ENCODE results near the gene RAB25. TPM values are rescaled to one million over a fixed set of nuclear protein-coding genes. Genes with fewer than 3 reads are reported as not detected.

The RAB25 gene
- total RNA-seq, 2 donors from 2014 or later, result 213 TPM

DNA sequence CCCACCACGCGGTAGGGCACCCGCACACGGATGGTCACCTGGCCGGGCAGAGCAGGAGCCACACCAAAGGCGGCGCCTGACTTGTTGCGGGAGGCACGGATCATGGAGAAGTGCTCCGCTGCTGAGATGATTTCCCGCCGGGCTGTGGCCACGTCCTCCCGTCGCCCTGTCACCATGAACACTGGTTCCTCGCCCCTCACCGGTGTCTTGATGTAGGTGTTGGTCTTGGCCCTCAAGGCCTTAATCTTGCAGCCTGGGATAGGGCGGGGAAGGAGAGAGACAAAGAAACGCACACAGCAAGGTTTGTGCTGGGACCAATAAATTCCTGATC is 16.4 kb downstream of the RAB25 start:
- Histone ChIP-seq H3K36me3 (no peaks in the 10 kb centered on the region), H3K4me1 (no peaks in the 10 kb centered on the region), H3K27me3 (no peaks in the 10 kb centered on the region), H3K9me3 (no peaks in the 10 kb centered on the region), H3K27ac (no peak overlapping the region), H3K4me3 (no peak overlapping the region), H3K9ac (ENCODE audit: low read depth in 2 of 2, low read length in 2 of 2) (no peak overlapping the region)
- no peak for DNase-seq
- TF ChIP-seq, protein P1, sequence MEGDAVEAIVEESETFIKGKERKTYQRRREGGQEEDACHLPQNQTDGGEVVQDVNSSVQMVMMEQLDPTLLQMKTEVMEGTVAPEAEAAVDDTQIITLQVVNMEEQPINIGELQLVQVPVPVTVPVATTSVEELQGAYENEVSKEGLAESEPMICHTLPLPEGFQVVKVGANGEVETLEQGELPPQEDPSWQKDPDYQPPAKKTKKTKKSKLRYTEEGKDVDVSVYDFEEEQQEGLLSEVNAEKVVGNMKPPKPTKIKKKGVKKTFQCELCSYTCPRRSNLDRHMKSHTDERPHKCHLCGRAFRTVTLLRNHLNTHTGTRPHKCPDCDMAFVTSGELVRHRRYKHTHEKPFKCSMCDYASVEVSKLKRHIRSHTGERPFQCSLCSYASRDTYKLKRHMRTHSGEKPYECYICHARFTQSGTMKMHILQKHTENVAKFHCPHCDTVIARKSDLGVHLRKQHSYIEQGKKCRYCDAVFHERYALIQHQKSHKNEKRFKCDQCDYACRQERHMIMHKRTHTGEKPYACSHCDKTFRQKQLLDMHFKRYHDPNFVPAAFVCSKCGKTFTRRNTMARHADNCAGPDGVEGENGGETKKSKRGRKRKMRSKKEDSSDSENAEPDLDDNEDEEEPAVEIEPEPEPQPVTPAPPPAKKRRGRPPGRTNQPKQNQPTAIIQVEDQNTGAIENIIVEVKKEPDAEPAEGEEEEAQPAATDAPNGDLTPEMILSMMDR (IDR thresholded peaks at IDR 0.05), result no peak
- intact Hi-C loops (cut with DNase I), result no loop called here

DNA sequence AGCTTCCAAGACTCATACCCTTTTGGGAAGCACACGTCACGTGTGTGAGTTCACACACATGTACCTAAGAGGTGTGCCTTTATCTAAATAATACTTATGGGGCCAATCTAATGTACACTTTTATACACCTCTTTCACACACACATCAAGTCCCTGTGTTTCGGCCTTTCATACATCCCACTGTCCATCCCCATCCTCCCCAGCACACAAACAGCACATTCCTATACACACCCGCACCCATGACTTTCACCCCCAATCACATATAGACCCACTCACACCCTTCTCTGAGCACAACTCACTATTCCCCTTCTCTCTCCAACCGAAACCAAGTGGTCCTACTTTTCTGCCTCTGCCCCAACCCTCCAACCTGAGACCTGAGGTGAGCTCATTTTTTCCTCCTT is 17.8 kb downstream of the RAB25 start:
- no peaks in the 10 kb centered on the region for H3K36me3 ChIP-seq
- H3K4me3 ChIP-seq, result no peak overlapping the region
- H3K27me3 ChIP-seq, result no peaks in the 10 kb centered on the region
- intact Hi-C loops (cut with DNase I), result no loop called here
- H3K9ac ChIP-seq (ENCODE audit: low read depth in 2 of 2, low read length in 2 of 2), result no peak overlapping the region
- TF ChIP-seq, protein P1 (IDR thresholded peaks at IDR 0.05), result no peak
- no peaks in the 10 kb centered on the region for H3K4me1 ChIP-seq
- no peak for DNase-seq
- H3K9me3 ChIP-seq, result no peaks in the 10 kb centered on the region
- no peak overlapping the region for H3K27ac ChIP-seq

DNA sequence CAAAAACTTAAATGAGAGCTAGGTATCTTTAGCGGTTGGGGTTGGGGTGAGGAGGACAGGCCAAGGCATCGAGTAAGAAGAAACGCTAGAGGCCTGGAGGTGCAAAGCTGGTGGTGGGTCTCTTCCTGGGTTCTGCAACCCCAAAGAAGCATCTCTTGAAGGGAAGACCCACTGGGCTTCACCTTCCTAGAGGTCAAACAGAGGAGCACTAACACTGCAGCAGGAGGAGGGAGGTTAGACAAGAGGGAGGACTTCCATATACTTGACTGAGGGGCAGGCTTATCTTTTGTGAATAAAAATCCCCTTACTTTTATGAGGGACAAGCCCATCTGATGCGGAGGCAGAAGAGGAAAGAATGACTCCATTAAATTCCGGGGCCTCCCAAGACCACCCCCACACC is 18.8 kb downstream of the RAB25 start:
- no peak overlapping the region for H3K4me3 ChIP-seq
- H3K9me3 ChIP-seq, result no peaks in the 10 kb centered on the region
- H3K36me3 ChIP-seq, result no peaks in the 10 kb centered on the region

DNA sequence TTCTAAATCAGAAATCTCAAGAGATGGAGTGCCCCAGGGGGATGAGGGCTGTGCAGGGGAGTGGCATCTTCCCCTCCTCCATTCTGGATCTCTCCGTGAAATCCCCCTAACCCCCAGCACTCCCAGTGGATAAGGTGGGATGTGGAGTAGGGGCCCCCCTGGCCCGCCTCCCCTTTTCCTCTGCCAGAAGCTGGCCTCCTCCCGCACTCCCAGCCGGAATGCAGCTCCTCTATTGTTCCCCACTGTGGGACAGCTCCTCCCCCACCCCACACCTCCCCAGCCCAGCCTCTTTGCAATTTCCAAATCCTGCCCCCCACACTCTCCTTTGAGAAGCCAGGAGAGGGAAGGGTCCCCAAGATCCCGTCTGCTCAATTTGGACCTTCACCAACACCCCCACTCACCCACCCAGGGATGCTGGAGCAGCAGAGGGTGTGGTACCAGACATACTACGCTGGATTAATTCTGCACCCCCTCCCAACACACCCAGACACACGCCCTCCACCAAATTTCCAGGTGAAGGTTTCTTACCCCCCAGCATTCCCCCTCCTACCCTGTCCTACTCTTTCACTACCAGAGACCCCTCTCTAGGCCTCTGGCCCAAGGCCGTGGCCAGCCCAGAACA is 19.4 kb downstream of the RAB25 start:
- Histone ChIP-seq H3K4me1 (no peaks in the 10 kb centered on the region), H3K27ac (no peak overlapping the region), H3K27me3 (no peaks in the 10 kb centered on the region), H3K9ac (ENCODE audit: low read depth in 2 of 2, low read length in 2 of 2) (no peak overlapping the region), H3K4me3 (no peak overlapping the region), H3K36me3 (no peaks in the 10 kb centered on the region), H3K9me3 (no peaks in the 10 kb centered on the region)
- intact Hi-C loops (cut with DNase I), result no loop called here
- no peak for DNase-seq
- TF ChIP-seq, protein P1 (IDR thresholded peaks at IDR 0.05), result no peak

More for the DNA sequence above, 18.8 kb downstream of the RAB25 start:
- DNase-seq, result no peak
- no peak overlapping the region for H3K9ac ChIP-seq (ENCODE audit: low read depth in 2 of 2, low read length in 2 of 2)
- intact Hi-C loops (cut with DNase I), result no loop called here
- no peaks in the 10 kb centered on the region for H3K4me1 ChIP-seq
- TF ChIP-seq, protein P1 (IDR thresholded peaks at IDR 0.05), result no peak
- H3K27ac ChIP-seq, result no peak overlapping the region
- H3K27me3 ChIP-seq, result no peaks in the 10 kb centered on the region

DNA sequence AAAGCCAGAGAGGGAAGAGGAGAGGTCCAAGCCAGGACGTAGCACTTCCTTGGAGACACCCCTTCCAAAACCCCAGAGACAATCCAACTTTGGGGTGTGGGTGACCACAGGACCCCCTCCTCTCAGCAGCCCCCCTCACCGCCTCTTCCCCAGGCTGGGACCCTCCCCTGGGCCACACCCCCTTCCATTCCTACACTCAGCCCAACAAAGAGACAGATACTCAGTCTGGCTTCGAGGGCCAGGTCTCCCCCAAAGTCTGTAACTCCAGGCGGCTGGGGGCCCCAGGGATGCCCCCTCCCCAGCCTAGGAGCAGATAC is 19.9 kb downstream of the RAB25 start:
- no peaks in the 10 kb centered on the region for H3K4me1 ChIP-seq
- no peak overlapping the region for H3K4me3 ChIP-seq
- peak overlapping the region in 1 of 2 donors; percentile 60 for H3K9ac ChIP-seq (ENCODE audit: low read depth in 2 of 2, low read length in 2 of 2)
- intact Hi-C loops (cut with DNase I), result no loop called here
- H3K36me3 ChIP-seq, result no peaks in the 10 kb centered on the region
- H3K9me3 ChIP-seq, result no peaks in the 10 kb centered on the region
- H3K27ac ChIP-seq, result no peak overlapping the region
- DNase-seq, result no peak
- TF ChIP-seq, protein P1 (IDR thresholded peaks at IDR 0.05), result no peak
- H3K27me3 ChIP-seq, result no peaks in the 10 kb centered on the region

All from colonic mucosa (tissue), 4 donors.